Psoas muscle (tissue), 8 donors: ENCODE results near the gene KCTD1. TPM values are rescaled to one million over a fixed set of nuclear protein-coding genes. Genes with fewer than 3 reads are reported as not detected.

Source experiments
- ATAC-seq, 4 donors: fragments of 200-7000 bp; cut with Tn5 transposase; one replicate each; pipeline ENCODE4 v1.9.1; 2020; ENCODE audit warnings: moderate library complexity in 3 of 4, mild to moderate bottlenecking in 2 of 4
- DNase-seq, 2 donors: peaks; one replicate each; pipeline ENCODE4 v3.0.0-alpha.2; 2020
- H3K27ac ChIP-seq: fragments of 200-600 bp; one replicate; pipeline ENCODE4 v1.8.0; 2022
- H3K27me3 ChIP-seq, 3 donors: fragments of 200-600 bp in 1 of 3; one replicate each; pipeline versions ENCODE4 v1.6.1 to v1.8.0; 2013 to 2022; ENCODE audit warnings: low read length in 2 of 3, mild to moderate bottlenecking in 2 of 3, moderate library complexity in 1 of 3; ENCODE audit not compliant: insufficient read depth in 3 of 3
- H3K36me3 ChIP-seq, 2 donors: fragments of 200-600 bp in 1 of 2; one replicate each; pipeline versions ENCODE4 v1.6.1 to v1.8.0; 2013 to 2022; ENCODE audit warnings: low read depth in 1 of 2, mild to moderate bottlenecking in 1 of 2, moderate library complexity in 1 of 2; ENCODE audit not compliant: insufficient read depth in 1 of 2
- H3K4me1 ChIP-seq: fragments of 200-600 bp; one replicate; pipeline ENCODE4 v1.8.0; 2022
- H3K4me3 ChIP-seq: fragments of 200-600 bp; one replicate; pipeline ENCODE4 v1.8.0; 2022; ENCODE audit warnings: mild to moderate bottlenecking
- H3K9me3 ChIP-seq: fragments of 200-600 bp; one replicate; pipeline ENCODE4 v1.8.0; 2022
- WGBS, 3 donors: extraction: QIAGEN DNeasy Blood & Tissue Kit; methylation state at CpG; one replicate each; pipeline versions ENCODE4 v1.1.6 to v1.1.7; 2013; 5-methylcytosine and 5-hydroxymethylcytosine counted together
- intact Hi-C, 2 donors: fragments of 100-400 bp; cut with DNase I; formaldehyde crosslinking; loops; one replicate each; pipeline versions ENCODE4 v1.11.0 to v1.14.2; 2022
- polyA plus RNA-seq, 3 donors: library from polyadenylated mRNA; stranded (reverse); fragments of 200-250 nt; gene quantifications; one replicate each; pipeline ENCODE4 v1.2.3, GENCODE V29; 2013
- total RNA-seq, 4 donors: library from RNA; stranded (reverse); fragmentation: NEBNext Ultra II Directional in 2 of 4; extraction: Animal tissue kit (Norgen Biotek cat#: 25700) in 2 of 4; gene quantifications; one replicate each; pipeline versions ENCODE4 v1.2.1 to v1.2.4, GENCODE V29; 2021 to 2023
- TF ChIP-seq, protein P1 (sequence below): fragments of 200-600 bp; IDR thresholded peaks from one replicate; pipeline ENCODE4 v1.8.0; 2022; ENCODE audit warnings: antibody characterized with exemption
- donor health status: healthy with polysubstance abuse.
- donor health status: DM: no; HTN: no; CAD: no; lungs with moderate emphysema.
- donor health status: Bipolar disorder and iron deficiency.
- donor health status: healthy.
- donor health status: DM: yes; HTN: yes; CAD: no.
- donor health status: DM: no; HTN: no; CAD: no.
- donor health status: DM: no; HTN: no; CAD: no.
- donor health status: DM: yes; HTN: yes; CAD: no.

The KCTD1 gene
- total and polyA plus RNA-seq, 7 donors, result 2.6 to 8.6 (median 3.5) TPM

DNA sequence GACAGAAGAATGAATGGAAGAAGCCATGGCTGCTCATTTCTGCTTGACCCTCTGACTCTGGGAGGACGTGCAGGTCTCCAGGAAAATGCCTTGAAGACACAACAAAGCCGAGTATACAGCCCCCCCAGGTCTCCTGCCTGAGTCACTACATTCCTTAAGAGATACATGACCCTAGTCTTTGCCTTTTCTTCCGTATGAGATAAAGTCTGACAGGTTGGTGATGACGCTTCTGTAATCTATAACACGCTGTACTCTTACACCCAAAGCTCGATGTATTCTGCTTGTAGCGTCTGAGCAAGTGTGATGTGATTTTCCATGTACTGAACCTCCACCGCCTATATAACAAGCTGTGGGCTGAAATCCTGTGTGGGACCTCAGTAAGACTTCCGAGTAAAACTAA lies 77.3 kb downstream of the KCTD1 start:
- DNase-seq, result no peak
- peaks cover 11% of the 10 kb centered on the region for H3K4me1 ChIP-seq
- H3K36me3 ChIP-seq, result peaks cover 0 to 10% of the 10 kb centered on the region in 2 donors
- H3K27me3 ChIP-seq, result no peaks in the 10 kb centered on the region
- TF ChIP-seq, protein P1, sequence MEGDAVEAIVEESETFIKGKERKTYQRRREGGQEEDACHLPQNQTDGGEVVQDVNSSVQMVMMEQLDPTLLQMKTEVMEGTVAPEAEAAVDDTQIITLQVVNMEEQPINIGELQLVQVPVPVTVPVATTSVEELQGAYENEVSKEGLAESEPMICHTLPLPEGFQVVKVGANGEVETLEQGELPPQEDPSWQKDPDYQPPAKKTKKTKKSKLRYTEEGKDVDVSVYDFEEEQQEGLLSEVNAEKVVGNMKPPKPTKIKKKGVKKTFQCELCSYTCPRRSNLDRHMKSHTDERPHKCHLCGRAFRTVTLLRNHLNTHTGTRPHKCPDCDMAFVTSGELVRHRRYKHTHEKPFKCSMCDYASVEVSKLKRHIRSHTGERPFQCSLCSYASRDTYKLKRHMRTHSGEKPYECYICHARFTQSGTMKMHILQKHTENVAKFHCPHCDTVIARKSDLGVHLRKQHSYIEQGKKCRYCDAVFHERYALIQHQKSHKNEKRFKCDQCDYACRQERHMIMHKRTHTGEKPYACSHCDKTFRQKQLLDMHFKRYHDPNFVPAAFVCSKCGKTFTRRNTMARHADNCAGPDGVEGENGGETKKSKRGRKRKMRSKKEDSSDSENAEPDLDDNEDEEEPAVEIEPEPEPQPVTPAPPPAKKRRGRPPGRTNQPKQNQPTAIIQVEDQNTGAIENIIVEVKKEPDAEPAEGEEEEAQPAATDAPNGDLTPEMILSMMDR, result no peak
- H3K4me3 ChIP-seq, result no peak overlapping the region
- intact Hi-C loops, result no loop called here
- ATAC-seq, result no peak
- 85 to 88% (median 85%) methylated on average over 9 of the region's 9 CpGs for WGBS, 3 donors
- no peaks in the 10 kb centered on the region for H3K9me3 ChIP-seq
- H3K27ac ChIP-seq, result no peak overlapping the region

DNA sequence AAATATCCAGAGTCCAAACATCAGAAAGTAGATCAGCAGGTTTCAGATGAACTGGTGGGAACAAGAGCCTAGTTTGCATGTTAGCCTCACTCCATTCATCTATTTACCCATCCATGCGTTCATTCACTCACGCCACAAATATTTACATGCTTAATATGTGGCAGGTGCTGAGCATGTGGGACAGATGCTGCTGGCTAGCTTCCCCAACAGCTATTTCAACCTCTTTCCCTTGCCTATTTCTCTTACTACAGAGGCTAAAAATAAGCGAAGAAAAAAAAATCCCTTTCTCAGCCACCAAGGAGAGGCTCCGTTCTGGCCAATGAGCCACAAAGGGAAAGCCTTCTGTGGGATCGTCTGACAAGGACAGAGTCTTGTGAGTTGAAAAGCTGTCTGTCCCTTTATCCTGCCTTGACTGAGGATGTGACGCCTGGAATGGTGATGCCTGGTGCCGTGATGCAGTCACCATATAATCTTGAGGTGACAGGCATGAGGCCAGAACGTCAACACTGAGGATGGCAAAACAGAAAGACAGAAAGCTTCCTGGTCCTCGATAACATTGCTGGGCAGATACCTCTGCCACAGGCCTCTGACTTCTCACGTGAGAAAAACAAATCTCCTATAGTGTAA lies 78.2 kb downstream of the KCTD1 start:
- no peaks in the 10 kb centered on the region for H3K9me3 ChIP-seq
- H3K36me3 ChIP-seq, result peaks cover 0 to 5% of the 10 kb centered on the region in 2 donors
- H3K27me3 ChIP-seq, result no peaks in the 10 kb centered on the region
- WGBS, 3 donors, result 33 to 41% (median 34%) methylated on average over 10 of the region's 10 CpGs
- intact Hi-C loops, result no loop called here
- peak; percentile 81 to 90 (median 89) for ATAC-seq
- DNase-seq, result no peak
- peaks cover 11% of the 10 kb centered on the region for H3K4me1 ChIP-seq
- no peak overlapping the region for H3K4me3 ChIP-seq
- TF ChIP-seq, protein P1, result no peak
- H3K27ac ChIP-seq, result peak overlapping the region; percentile 58

DNA sequence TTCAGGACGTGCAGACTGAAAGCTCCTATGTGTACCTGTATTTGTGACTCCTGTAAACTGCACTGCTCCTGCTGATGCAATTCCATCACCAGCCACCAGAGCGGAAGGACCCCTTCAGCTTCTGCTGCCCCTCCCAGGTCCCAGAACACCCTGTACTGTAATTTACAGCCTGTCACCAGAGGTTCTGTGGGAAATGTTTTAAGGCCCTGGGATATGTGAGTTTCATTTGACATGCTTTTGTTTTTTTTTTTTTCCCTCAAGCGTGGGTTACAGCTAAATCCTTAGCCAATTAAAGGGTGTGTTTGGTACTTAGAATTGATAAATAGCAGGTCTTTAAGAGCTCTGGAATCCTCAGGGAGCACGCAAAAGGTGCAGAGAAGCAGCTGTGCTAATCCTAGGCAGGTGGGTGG lies 79.4 kb downstream of the KCTD1 start:
- intact Hi-C loops, result no loop called here
- Histone ChIP-seq H3K36me3 (no peaks in the 10 kb centered on the region), H3K4me1 (peaks cover 11% of the 10 kb centered on the region), H3K9me3 (no peaks in the 10 kb centered on the region), H3K27ac (no peak overlapping the region), H3K27me3 (no peaks in the 10 kb centered on the region), H3K4me3 (no peak overlapping the region)
- WGBS, 3 donors, result 71 to 83% (median 74%) methylated on average over 4 of the region's 4 CpGs
- TF ChIP-seq, protein P1, result peak; percentile 33
- DNase-seq, result no peak
- ATAC-seq, result peak in 2 of 4 donors; percentile 50 to 52

DNA sequence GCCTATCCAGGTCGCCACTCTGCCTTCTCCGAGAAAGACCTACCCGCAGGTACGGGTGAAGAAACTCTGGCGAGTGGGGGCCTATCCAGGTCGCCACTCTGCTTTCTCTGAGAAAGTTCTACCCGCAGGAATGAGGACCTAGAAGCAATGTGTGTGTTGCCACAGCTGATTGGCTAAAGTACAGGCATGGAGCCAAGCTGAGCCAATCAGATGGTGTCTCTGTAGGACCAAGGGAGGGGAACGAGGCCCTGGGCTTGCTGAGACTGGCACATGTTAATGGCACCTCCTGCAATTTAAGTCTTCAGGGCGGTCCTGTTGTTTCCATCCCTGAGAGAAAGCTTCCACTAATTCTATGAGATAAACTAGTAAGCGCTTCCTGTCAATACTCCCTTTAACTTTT lies 82.3 kb downstream of the KCTD1 start:
- Histone ChIP-seq H3K36me3 (no peaks in the 10 kb centered on the region), H3K4me3 (no peak overlapping the region), H3K27ac (no peak overlapping the region), H3K9me3 (no peaks in the 10 kb centered on the region), H3K4me1 (peaks cover 11% of the 10 kb centered on the region), H3K27me3 (no peaks in the 10 kb centered on the region)
- no peak for ATAC-seq
- TF ChIP-seq, protein P1, result no peak
- no peak for DNase-seq
- intact Hi-C loops, result no loop called here
- WGBS, 3 donors, result 87 to 98% (median 98%) methylated on average over 5 to 10 of the region's 10 CpGs

DNA sequence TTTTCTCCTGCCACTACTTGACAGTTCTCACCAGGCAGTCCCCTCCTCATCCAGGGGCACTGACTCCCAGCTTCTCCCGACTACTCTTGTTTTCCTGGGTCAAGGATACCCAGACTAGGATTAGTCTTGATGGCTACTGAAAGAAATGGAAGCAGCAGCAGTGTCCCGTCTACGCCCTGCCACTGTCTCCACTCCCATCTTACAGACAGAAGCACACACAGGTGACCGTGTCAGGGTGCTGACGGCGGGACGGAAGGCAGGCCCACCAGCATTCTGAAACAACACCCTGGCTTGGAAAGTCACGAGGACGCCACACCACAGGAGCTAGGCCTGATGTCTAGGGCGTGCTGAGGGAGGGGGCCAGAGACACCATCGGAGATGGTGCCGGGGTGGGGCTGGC lies 82.9 kb downstream of the KCTD1 start:
- ATAC-seq, result no peak
- TF ChIP-seq, protein P1, result no peak
- Histone ChIP-seq H3K27me3 (no peaks in the 10 kb centered on the region), H3K36me3 (no peaks in the 10 kb centered on the region), H3K4me1 (peaks cover 8% of the 10 kb centered on the region), H3K9me3 (no peaks in the 10 kb centered on the region), H3K4me3 (no peak overlapping the region), H3K27ac (no peak overlapping the region)
- WGBS, 3 donors, result 96 to 98% (median 97%) methylated on average over 12 of the region's 12 CpGs
- intact Hi-C loops, result no loop called here
- no peak for DNase-seq
